Measurements from ENCODE around the gene PADI1. TPM values are rescaled to one million over a fixed set of nuclear protein-coding genes. Genes with fewer than 3 reads are reported as not detected.

Gene PADI1
- total RNA-seq, 2 experiments from 2014 or later = not detected

DNA sequence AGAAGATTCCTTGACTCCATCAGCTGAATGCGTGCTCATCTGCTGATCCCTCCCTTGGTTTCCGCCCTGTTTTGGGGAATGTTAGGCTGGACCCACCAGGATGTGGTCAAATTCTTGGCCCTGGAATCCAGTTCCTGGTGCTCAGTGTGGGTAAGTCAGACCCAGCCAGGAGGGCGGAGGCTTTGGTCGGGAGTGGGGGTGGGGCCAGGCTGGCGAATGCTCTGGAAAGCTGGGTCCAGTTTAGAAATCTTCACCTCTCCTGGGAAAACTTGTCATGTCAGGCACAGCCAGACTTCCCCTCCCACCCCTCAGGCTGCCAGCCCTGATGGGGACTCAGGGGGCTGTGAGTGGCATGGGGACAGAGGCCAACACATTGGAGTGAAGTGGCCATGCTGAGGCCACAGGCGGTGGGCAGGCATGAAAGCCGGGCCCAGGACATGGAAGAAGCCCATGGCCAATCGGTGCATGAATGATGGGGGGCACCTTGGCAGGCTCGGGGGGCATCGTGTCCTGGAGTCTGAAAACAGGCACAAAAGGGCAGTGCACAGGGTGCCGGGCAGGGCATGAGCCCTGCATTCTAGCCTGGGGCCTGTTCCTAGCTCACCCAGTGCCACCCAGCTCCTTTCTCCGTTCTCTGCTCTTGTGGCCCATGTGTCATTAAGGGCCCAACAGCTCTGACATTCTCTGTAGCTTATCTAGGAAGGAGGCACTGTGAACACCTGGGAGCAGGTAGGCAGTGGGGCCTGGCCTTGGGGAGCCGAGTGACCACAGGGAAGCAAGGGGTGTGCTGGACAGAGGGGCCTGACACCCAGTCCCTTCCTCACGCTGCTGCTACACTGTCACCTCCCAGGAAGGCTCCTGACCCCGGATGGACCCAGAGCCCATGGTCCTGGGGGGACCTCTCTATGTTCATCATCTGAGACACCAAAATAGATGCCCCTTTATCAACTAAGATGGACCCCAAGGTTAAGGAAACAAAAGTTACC, 14.6 kb upstream of the PADI1 start:
- H2AFZ ChIP-seq (ENCODE audit: low read length) = no peak overlapping the region
- no TSS peak for BruUV-seq (replicated peaks)

GRCh38 chr1:17191990-17192242, 13.0 kb upstream of the PADI1 start:
- DNase-seq (ENCODE audit: low spot score) = no peak
- Histone ChIP-seq H3K27ac (ENCODE audit: low read depth, low read length, poor library complexity, severe bottlenecking) (no peak overlapping the region), H3K4me3 (ENCODE audit: low read depth, low read length, poor library complexity, severe bottlenecking) (no peak overlapping the region), H3K36me3 (ENCODE audit: insufficient read depth, low read length) (no peaks in the 10 kb centered on the region), H3K4me2 (ENCODE audit: low read length) (no peak overlapping the region), H4K20me1 (ENCODE audit: insufficient read depth, low read length) (no peaks in the 10 kb centered on the region), H3K79me2 (ENCODE audit: insufficient read depth, low read depth, low read length) (no peaks in the 10 kb centered on the region), H3K4me1 (ENCODE audit: insufficient read depth, low read length, poor library complexity, severe bottlenecking) (no peaks in the 10 kb centered on the region), H3K9me3 (ENCODE audit: low read length) (peaks cover 7% of the 10 kb centered on the region), H2AFZ (ENCODE audit: low read length) (no peak overlapping the region), H3K9me2 (ENCODE audit: insufficient read depth, low read length) (no peaks in the 10 kb centered on the region)
- intact Hi-C loops (cut with micrococcal nuclease; ENCODE audit: unreplicated experiment) = no loop called here
- no peak for TF ChIP-seq EZH2phosphoT487 (IDR thresholded peaks at IDR 0.05; ENCODE audit: borderline replicate concordance, low read depth, low read length)
- no peak for TF ChIP-seq CTCF (conservative IDR thresholded peaks at IDR 0.05; ENCODE audit: low read length)
- no TSS peak for BruUV-seq (replicated peaks)
- POLR2A ChIA-PET = no interaction called here
- CTCF ChIA-PET (ENCODE audit: unreplicated experiment) = no interaction called here

More for the DNA sequence above, 14.6 kb upstream of the PADI1 start:
- ChIA-PET CTCF (ENCODE audit: unreplicated experiment) (no interaction called here), POLR2A (no interaction called here)
- Histone ChIP-seq H3K79me2 (ENCODE audit: insufficient read depth, low read depth, low read length) (no peaks in the 10 kb centered on the region), H3K4me1 (ENCODE audit: insufficient read depth, low read length, poor library complexity, severe bottlenecking) (peaks cover 9% of the 10 kb centered on the region), H3K9me3 (ENCODE audit: low read length) (peaks cover 7% of the 10 kb centered on the region), H3K36me3 (ENCODE audit: insufficient read depth, low read length) (no peaks in the 10 kb centered on the region), H3K9me2 (ENCODE audit: insufficient read depth, low read length) (no peaks in the 10 kb centered on the region), H3K27ac (ENCODE audit: low read depth, low read length, poor library complexity, severe bottlenecking) (no peak overlapping the region), H3K4me3 (ENCODE audit: low read depth, low read length, poor library complexity, severe bottlenecking) (no peak overlapping the region), H3K4me2 (ENCODE audit: low read length) (no peak overlapping the region), H4K20me1 (ENCODE audit: insufficient read depth, low read length) (no peaks in the 10 kb centered on the region)
- TF ChIP-seq CTCF (conservative IDR thresholded peaks at IDR 0.05; ENCODE audit: low read length) (no peak), EZH2phosphoT487 (IDR thresholded peaks at IDR 0.05; ENCODE audit: borderline replicate concordance, low read depth, low read length) (no peak)
- intact Hi-C loops (cut with micrococcal nuclease; ENCODE audit: unreplicated experiment) = no loop called here
- no peak for DNase-seq (ENCODE audit: low spot score)
